ENCODE measurements around the gene RAVER2.

DNA sequence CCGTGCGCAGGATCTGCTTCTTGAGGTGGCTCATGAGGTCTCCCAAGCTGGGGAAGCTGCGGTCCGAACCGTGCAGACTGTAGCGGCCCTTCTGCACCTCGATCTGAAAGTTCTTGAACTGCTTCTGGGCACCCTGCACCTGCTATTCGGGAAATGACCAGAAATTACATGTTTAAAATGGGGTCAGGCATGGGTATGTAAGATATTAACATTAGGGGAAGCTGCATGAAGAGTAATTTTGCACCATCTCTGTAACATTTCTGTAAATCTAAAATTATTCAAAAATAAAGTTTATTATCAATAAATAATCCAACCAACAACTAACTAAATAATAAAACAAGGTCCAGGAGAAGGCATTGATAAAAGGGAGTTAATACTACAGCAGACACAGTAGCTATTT is 110.7 kb downstream of the RAVER2 start:
- TF ChIP-seq JUN (CRISPR knock-in tag; IDR thresholded peaks at IDR 0.05): no peak
- TF ChIP-seq ZNF549 (CRISPR knock-in tag; IDR thresholded peaks at IDR 0.05): no peak
